Thoracic aorta (tissue), 2 donors: ENCODE results near the gene SRL. TPM values are rescaled to one million over a fixed set of nuclear protein-coding genes. Genes with fewer than 3 reads are reported as not detected.
"Not testable (repeated sequence)": the region's sequence is repeated elsewhere in the genome, so short reads cannot be mapped to it uniquely, and the experiment has no call there.

ENCODE experiments used
- ATAC-seq: fragments of 150-250 bp; one replicate; pipeline ENCODE4 v1.8.0; 2017; ENCODE audit warnings: low read depth; ENCODE audit not compliant: insufficient number of reproducible peaks, low FRiP score
- DNase-seq: peaks from one replicate; pipeline ENCODE4 v3.0.0-alpha.2; 2020; ENCODE audit warnings: low spot score
- H3K27ac ChIP-seq, 2 donors: fragments of 200-600 bp; sonication (generic); 1 replicate in 1 of 2; 2 replicates in 1 of 2; pipeline ENCODE4 v1.5.1; 2016; ENCODE audit warnings: mild to moderate bottlenecking in 2 of 2, moderate library complexity in 2 of 2
- H3K27me3 ChIP-seq: fragments of 200-600 bp; sonication (generic); replicated peaks from 2 replicates; pipeline ENCODE4 v1.6.0; 2016; ENCODE audit warnings: mild to moderate bottlenecking; ENCODE audit not compliant: insufficient read depth
- H3K36me3 ChIP-seq: fragments of 200-600 bp; sonication (generic); one replicate; pipeline ENCODE4 v1.5.1; 2016
- H3K4me1 ChIP-seq, 2 donors: fragments of 200-600 bp; sonication (generic); 1 replicate in 1 of 2; 2 replicates in 1 of 2; pipeline versions ENCODE4 v1.5.1 to v1.6.0; 2016; ENCODE audit warnings: low read depth in 2 of 2, mild to moderate bottlenecking in 1 of 2; ENCODE audit not compliant: control insufficient read depth in 1 of 2
- H3K4me3 ChIP-seq: fragments of 200-600 bp; sonication (generic); 2 replicates; pipeline ENCODE4 v1.5.1; 2016; ENCODE audit warnings: mild to moderate bottlenecking
- H3K9me3 ChIP-seq: fragments of 200-600 bp; sonication (generic); 2 replicates; pipeline ENCODE4 v1.5.1; 2016
- total RNA-seq, 2 donors: library from RNA; depleted of rRNA; stranded (reverse); fragments of >200 nt; gene quantifications; one replicate each; pipeline versions ENCODE4 v1.1.0 to v1.2.3, GENCODE V29; 2016
- TF ChIP-seq, protein P1 (sequence below): fragments of 200-600 bp; sonication (generic); IDR thresholded peaks from one replicate; pipeline ENCODE4 v1.5.1; 2019; ENCODE audit warnings: antibody characterized with exemption

SRL gene
- total RNA-seq, 2 donors from 2014 or later: 0.68 to 1.1 TPM

DNA sequence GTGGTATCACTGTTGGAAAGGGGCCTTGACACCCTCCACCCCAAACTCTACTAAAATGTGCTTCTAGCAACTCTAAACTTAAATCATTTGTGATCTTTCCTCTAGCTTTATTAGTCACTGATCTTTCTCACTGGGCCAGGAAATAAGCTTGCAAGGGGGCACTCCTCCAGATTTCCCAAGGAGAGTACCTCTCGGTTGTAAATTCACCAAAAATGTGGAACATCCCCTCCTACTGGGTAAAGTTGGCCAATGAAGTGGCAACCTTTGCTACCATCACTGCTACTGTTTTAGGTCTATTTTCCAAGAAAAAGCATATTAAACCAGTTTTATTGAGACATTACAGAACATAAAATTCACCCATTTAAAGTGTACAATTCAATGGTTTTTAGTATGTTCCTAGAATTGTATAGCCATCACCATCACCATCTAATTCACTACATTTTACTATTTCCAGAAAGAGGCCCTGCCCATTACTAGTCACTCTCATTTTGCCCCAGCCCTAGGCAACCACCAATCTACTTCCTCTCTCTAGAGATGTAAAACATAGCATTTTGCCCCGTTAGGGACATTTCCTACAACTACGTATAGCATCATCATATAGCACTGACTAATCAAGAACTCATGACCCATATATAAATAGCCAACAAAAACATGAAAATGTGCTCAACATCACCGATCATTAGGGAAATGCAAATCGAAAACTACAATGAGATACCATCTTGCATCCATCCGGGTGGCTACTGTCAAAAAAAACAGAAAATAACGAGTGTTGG is 81.0 kb downstream of the SRL start:
- Histone ChIP-seq H3K27ac (no peak overlapping the region), H3K27me3 (no peaks in the 10 kb centered on the region), H3K4me1 (no peaks in the 10 kb centered on the region), H3K4me3 (no peak overlapping the region), H3K36me3 (no peaks in the 10 kb centered on the region), H3K9me3 (no peaks in the 10 kb centered on the region)
- TF ChIP-seq, protein P1, sequence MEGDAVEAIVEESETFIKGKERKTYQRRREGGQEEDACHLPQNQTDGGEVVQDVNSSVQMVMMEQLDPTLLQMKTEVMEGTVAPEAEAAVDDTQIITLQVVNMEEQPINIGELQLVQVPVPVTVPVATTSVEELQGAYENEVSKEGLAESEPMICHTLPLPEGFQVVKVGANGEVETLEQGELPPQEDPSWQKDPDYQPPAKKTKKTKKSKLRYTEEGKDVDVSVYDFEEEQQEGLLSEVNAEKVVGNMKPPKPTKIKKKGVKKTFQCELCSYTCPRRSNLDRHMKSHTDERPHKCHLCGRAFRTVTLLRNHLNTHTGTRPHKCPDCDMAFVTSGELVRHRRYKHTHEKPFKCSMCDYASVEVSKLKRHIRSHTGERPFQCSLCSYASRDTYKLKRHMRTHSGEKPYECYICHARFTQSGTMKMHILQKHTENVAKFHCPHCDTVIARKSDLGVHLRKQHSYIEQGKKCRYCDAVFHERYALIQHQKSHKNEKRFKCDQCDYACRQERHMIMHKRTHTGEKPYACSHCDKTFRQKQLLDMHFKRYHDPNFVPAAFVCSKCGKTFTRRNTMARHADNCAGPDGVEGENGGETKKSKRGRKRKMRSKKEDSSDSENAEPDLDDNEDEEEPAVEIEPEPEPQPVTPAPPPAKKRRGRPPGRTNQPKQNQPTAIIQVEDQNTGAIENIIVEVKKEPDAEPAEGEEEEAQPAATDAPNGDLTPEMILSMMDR: no peak
- DNase-seq: no peak
- ATAC-seq: no peak

DNA sequence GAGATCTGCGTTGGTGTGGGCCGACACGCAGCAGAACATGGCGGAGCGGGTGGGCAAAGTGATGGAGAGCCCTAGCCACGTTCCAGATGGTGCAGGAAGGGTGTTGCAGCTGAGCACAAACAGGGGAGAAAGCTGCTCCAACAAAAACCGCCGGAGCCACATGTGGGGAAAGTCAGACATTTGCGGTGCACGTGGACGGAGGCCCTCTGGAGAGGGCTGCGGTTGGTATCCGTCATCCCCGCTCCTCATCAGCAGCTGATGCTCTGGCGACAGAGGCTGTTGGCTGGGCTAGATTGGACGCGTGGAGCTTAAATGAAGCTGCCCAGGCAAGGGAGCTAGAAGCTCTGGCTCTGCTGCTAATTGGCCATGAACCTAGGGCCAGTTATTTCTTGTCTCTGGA is 82.2 kb downstream of the SRL start:
- Histone ChIP-seq H3K9me3 (no peaks in the 10 kb centered on the region), H3K27me3 (no peaks in the 10 kb centered on the region), H3K27ac (no peak overlapping the region), H3K36me3 (no peaks in the 10 kb centered on the region), H3K4me3 (no peak overlapping the region), H3K4me1 (no peaks in the 10 kb centered on the region)
- ATAC-seq: no peak
- no peak for DNase-seq
- TF ChIP-seq, protein P1: no peak

DNA sequence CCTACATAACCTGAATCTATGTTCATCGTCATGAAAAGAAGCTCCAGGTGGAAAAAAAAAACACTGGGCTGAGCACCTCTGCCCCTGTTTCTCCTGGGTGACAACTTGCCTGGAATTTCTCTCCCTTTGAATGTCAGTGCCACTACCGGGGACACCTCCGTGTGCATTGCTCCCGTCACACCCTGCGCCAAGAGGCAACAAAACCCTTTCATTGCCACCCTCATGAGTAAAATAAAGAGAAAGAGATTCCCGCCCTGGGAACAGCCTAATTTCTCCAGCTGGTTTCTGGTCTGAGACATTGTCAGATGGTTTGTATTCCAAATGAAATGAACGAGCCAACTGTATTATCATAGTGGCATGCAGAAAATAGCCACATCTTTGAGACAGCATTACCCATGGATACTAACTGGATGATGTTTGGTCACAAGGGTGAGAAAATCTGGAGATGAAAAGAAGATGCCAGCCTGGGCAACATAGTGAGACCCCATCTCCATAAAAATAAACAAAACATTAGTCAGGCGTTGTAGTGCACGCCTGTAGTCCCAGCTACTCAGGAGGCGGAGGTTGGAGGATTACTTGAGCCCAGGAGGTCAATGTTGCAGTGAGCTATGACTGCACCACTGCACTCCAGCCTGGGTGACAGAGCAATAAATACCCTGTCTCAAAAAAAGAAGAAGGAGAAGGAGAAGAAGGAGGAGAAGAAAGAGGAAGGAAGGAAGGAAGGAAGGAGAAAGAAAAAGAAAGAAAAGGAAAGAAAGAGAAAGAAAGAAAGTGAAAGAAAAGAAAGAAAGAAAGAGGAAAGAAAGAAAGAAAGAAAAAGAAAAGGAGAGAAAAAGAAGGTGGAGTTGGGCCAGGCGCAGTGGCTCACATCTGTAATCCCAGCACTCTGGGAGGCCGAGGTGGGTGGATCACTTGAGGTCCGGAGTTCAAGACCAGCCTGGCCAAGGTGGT is 83.5 kb downstream of the SRL start:
- Histone ChIP-seq H3K36me3 (no peaks in the 10 kb centered on the region), H3K4me1 (no peaks in the 10 kb centered on the region), H3K27ac (no peak overlapping the region), H3K9me3 (no peaks in the 10 kb centered on the region), H3K27me3 (no peaks in the 10 kb centered on the region), H3K4me3 (no peak overlapping the region)
- TF ChIP-seq, protein P1: no peak
- no peak for ATAC-seq
- no peak for DNase-seq

GRCh38 chr16:4157376-4157825 is 84.5 kb downstream of the SRL start:
- Histone ChIP-seq H3K36me3 (no peaks in the 10 kb centered on the region), H3K27ac (no peak overlapping the region), H3K4me3 (no peak overlapping the region), H3K4me1 (no peaks in the 10 kb centered on the region), H3K27me3 (no peaks in the 10 kb centered on the region), H3K9me3 (no peaks in the 10 kb centered on the region)
- TF ChIP-seq, protein P1: no peak
- DNase-seq (no peak), ATAC-seq (no peak)

DNA sequence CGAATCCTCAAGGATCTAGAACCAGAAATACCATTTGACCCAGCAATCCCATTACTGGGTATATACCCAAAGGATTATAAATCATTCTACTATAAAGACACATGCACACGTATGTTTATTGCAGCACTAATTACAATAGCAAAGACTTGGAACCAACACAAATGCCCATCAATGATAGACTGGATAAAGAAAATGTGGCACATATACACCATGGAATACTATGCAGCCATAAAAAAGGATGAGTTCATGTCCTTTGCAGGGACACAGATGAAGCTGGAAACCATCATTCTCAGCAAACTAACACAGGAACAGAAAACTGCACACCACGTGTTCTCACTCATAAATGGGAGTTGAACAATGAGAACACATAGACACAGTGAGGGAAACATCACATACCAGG is 85.4 kb downstream of the SRL start:
- H3K27me3 ChIP-seq, H3K9me3 ChIP-seq, H3K4me3 ChIP-seq, H3K36me3 ChIP-seq, H3K27ac ChIP-seq, DNase-seq, H3K4me1 ChIP-seq, ATAC-seq: not testable (repeated sequence)

DNA sequence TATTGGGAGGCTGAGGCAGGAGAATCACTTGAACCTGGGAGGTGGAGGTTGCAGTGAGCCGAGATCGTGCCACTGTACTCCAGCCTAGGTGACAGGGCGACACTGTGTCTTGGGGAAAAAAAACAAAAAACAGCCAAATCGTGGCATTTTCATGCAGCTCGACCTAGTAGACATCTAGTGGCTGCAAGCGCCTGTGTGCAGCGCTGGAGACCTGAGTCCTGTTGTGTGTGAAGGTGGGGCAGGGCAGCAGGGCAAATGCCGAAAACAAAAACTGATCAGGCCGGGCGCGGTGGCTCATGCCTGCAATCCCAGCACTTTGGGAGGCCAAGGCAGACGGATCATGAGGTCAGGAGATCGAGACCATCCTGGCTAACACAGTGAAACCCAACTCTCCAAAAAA is 88.5 kb downstream of the SRL start:
- not testable (repeated sequence) for H3K9me3 ChIP-seq, H3K4me1 ChIP-seq, H3K36me3 ChIP-seq, H3K27me3 ChIP-seq, ATAC-seq, H3K4me3 ChIP-seq, H3K27ac ChIP-seq, DNase-seq
